ENCODE measurements around the gene TTI1.

DNA sequence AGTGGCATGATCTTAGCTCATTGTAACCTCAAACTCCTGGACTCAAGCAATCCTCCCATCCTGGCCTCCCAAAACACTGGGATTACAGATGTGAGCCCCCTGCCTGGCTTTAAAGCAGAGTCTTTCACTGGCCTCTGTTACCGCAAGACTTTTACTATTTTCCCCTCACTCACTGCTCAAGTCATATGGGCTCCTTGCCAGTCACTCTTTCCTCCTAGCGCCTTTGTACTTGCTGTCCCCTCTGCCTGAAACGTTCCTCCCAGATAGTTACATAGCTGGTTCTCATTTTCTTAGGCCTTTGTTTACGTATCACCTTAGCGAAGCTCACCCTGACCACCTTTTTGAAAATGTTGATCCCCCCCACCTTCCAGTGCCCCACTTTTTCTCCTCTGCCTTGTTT, 29.6 kb upstream of the TTI1 start:
- TF ChIP-seq, protein P1, sequence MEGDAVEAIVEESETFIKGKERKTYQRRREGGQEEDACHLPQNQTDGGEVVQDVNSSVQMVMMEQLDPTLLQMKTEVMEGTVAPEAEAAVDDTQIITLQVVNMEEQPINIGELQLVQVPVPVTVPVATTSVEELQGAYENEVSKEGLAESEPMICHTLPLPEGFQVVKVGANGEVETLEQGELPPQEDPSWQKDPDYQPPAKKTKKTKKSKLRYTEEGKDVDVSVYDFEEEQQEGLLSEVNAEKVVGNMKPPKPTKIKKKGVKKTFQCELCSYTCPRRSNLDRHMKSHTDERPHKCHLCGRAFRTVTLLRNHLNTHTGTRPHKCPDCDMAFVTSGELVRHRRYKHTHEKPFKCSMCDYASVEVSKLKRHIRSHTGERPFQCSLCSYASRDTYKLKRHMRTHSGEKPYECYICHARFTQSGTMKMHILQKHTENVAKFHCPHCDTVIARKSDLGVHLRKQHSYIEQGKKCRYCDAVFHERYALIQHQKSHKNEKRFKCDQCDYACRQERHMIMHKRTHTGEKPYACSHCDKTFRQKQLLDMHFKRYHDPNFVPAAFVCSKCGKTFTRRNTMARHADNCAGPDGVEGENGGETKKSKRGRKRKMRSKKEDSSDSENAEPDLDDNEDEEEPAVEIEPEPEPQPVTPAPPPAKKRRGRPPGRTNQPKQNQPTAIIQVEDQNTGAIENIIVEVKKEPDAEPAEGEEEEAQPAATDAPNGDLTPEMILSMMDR (IDR thresholded peaks at IDR 0.05; ENCODE audit: low read depth, low read length) = no peak
- TF ChIP-seq POLR2A (IDR thresholded peaks at IDR 0.05; ENCODE audit: extremely low read depth, insufficient read length) (no peak), MYC (IDR thresholded peaks at IDR 0.05; ENCODE audit: low read depth, low read length) (no peak)
- TF ChIP-seq, protein P2, sequence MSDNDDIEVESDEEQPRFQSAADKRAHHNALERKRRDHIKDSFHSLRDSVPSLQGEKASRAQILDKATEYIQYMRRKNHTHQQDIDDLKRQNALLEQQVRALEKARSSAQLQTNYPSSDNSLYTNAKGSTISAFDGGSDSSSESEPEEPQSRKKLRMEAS (IDR thresholded peaks at IDR 0.05; ENCODE audit: low read depth, low read length) = no peak
